Activated T-cell treated with anti-CD3 and anti-CD28 coated beads, Interleukin-2, amount 50 U/mL, for 1 hour (primary cell): ENCODE data around the gene PPM1B.
"Not testable (repeated sequence)": the region's sequence is repeated elsewhere in the genome, so short reads cannot be mapped to it uniquely, and the experiment has no call there.

Experiments used
- DNase-seq: peaks from one replicate; pipeline ENCODE4 v3.0.0-alpha.2; 2020

PPM1B gene

DNA sequence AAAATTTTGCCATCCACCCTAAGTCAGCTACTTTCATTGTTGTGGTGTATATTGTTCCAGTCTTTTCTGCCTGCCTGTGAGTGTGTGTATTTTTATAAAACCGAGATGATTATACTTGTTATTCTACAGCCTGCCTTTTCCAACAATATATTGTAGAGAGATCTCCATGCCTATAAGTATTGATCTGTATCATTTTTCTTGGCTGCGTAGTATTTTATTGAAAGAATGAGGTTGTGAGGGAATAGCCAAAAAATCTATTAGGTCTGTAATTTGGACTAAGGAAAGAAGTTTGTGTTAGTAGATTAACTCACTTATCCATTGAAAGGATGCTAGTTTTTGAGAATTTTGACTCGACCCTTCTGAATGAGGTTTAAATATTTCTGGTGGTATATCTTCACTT lies 34.9 kb downstream of the PPM1B start:
- no peak for DNase-seq

DNA sequence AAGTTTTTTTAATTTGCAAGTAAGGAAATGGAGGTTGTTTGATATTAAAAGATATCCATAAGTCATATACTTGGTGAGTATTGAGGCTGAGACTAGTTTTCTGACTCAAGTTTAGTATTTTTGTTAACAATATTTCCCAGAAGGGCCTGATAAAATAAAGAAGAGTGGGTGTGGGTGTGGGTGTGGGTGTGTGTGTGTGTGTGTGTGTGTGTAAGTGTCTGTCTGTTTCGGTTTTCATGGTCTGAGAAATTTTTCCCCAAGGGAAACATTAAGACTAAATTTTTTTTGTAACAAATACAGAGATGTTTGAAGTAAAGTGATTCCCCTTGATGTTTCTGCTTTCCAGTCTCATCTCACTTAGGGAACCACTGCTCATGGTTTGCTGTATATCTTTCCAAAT lies 36.5 kb downstream of the PPM1B start:
- DNase-seq = no peak

DNA sequence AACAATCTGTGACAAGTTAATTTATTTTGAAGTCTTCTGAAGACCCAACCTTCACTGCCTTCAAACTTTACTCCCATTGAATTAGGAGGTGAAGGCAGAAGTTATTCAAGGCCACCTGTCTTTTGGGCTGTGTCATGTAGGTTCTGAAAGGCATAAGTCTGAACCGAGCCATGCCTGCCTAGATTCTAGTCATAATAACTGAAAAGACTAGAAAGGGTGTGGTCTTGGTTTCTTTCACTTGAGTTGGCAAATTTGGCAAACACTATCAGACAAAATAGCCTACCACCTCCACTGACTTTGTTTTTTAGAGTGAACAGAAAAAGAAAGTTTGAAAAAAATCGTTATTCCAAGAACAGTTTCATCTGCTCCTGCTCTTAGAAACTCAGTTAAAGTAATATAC lies 38.4 kb downstream of the PPM1B start:
- no peak for DNase-seq

DNA sequence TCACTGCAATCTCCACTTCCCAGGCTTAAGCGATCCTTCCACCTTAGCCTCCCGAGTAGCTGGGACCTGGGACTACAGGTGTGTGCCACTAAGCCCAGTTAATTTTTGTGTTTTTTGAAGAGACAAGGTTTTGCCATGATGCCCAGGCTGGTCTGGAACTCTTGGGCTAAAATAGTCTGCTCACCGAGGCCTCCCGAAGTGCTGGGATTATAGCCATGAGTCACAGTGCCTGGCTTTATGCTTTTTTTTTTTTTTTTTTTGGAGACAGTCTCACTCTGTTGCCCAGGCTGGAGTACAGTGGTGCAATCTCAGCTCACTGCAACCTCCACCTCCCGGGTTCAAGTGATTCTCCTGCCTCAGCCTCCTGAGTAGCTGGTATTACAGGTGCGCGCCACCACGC lies 39.0 kb downstream of the PPM1B start:
- DNase-seq = not testable (repeated sequence)

DNA sequence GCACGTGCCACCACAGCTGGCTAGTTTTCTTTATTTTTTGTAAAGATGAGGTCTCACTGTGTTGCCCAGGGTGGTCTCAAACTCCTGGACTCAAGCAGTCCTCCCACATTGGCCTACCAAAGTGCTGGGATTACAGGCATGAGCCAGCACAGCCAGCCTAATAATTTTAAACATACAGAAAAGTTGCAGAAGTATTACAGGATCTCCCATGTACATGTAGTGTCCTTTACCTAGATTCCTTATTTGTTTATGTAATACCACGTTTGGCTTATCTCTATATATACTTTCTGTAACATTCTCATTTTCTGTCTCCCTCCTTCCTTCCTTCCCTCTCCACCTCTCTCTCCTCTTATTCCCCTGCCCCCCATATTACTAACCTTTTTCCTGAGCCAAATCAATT lies 41.7 kb downstream of the PPM1B start:
- DNase-seq = no peak

DNA sequence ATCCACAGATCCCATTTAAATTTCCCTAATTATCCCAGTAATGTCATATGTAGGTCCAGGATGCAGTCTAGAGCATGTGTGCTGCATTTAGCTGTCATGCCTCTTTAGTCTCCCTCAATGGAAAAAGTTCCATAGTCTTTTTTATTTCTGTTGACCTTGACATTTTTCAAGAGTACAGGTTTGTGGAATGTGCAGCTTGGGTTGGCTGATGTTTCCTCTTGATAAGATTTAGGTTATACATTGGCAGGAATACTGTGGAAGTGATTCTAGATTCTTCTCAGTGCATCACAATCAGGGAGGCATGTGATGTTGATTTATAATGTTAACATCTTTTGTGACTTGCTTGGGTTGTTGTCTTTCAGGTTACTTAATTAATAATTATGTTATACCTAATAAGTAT lies 42.5 kb downstream of the PPM1B start:
- DNase-seq = no peak

DNA sequence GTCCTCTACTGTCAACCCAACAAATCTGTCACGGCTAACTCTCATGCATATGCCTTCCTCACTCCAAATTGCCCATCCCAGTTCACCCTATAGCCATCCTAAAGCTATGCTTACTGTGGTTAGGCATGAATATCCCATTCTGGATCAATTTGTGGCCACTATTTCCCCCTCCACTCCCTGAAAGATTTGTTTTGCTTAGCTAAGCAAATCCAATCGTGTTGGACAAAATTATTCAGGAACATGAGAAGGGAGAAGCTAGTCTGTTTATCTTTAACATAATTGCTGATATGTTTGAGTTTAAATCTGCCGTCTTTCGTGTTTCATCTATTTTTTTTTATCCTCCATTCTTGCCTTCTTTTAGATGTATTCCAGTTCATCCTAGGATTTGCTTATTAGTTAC lies 43.6 kb downstream of the PPM1B start:
- DNase-seq = no peak

DNA sequence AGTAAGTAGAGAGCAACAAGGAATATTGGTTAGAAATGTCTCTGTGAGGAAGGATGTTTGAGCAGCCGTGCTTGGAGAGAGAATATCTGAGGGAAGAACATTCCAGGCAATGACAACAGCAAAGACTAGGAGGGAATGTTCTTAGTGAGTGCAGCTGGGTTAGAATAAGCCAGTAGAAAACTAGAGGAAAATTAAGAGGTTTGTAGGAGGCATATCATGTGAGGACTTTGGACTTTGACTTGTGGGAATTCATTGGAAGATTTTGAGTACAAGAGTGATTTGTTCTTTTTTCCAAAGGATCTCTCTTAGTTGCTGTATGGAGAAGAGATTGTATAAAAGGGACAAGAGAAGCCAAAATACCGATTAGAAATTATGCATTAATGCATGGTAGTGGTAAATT lies 47.2 kb downstream of the PPM1B start:
- no peak for DNase-seq

DNA sequence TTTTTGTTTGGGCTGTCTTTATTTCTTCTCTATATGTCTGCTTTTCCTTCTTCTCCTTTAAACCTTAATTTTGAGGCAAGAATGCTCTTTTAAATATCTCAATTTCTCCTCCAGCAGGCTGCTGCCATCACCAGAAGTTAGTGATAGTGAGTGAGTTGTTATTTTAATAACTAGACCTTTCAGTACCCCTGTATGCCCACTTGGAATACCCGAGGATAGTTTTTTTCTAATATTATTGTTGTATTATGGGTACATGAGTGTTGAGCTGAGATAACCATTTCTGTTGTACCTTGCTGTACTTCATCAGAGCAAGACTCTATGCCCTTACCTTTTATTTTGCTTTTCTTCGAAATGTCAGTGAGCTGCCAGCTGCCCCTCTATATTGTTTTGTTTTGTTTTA lies 50.1 kb downstream of the PPM1B start:
- DNase-seq = no peak

DNA sequence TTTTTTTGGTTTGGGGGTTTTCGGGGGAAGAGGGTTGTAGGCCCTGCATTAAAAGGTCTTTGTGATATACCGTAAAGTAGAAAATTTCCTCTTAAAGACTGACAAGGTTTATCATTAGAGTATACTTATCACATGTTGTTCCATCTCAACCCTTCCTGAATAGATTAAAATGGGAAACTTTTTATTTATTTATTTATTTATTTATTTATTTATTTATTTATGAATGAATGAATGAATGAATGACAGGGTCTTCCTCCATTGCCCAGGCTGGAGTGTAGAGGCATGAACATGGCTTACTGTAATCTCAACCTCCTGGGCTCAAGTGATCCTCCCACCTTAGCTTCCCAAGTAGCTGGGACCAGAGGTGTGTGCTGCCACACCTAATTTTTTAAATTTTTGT lies 58.1 kb downstream of the PPM1B start:
- no peak for DNase-seq

DNA sequence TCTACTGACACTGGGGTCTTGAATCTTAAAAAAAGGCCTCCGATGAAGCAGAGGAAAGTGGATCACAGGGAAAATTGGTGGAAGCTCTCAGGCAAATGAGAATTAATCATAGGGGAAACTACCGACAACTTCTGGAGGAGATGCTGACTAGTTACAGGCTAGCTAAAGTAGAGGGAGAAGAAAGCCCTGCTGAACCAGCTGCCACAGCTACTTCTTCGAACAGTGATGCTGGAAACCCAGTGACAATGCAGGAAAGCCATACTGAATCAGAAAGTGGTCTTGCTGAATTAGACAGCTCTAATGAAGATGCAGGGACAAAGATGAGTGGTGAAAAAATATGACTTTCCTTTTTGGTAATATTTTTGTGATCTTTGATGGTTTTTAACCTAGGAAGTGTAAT lies 61.7 kb downstream of the PPM1B start:
- no peak for DNase-seq

DNA sequence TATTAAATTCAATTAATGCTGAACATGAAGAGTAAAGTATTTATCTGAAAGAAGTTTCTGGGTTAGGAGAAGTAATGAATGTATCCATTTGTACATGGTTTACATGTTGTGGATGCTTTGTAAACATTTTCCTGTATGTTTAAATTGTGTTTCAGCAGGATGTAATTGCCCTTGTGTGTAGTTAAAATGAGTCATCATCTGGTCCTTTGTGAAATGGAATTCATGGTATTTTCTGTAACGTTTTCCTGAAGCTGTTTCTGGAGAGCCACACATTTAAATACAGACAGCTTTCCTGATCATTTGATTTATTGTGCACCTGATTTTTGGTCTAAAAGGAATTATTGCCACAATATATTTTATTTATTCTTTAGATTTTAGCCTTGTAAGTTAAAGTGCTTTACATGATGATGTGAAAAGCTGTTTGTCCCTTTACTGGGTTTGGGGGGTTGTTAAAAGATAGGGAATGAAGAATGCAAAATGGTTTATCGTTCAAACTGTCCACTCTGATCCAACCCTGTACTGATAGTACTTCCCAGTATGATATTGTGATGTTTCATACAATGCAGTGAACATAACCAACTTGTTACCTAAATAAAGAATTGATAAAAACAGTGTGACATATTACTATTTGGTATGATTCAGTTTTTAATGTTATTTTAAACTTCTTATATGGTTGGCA lies 64.9 kb downstream of the PPM1B start:
- no peak for DNase-seq

DNA sequence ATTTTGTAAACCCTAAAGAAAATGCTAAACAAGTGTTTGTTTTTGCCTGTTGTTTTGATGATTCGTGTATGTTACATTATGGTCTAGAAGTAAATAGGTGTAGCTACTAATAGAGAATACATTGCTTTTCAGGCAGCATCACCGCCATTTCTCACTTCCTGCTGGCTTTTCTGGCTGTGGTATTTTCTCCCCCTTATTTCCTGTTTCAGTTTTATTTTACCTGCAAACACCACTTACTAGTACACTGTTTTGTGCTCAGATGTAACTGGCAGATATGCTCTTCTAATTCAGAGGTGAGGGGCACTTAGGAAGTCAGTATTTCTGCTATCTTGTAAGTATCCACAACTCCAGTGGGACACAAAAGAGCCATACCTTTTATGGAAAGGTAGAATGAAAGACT lies 68.5 kb downstream of the PPM1B start:
- no peak for DNase-seq

DNA sequence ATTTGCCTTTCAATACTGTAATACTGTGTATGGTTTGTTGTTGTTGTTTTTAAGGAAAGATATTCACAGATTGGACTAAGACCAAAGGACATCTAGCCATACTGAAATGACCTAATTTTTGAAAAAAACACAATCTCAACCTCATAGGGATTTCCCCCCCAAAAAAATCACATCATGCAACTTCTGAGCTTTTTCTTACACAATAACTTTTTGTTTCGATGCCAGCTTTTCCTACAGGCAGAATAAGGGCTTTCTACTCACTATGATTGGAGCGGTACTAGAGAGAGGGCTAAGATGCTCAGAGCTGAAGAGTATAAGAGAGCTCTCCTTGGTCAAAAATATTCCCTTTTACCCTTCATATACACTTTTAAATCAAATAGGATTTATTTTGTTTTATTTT lies 74.2 kb downstream of the PPM1B start:
- no peak for DNase-seq

DNA sequence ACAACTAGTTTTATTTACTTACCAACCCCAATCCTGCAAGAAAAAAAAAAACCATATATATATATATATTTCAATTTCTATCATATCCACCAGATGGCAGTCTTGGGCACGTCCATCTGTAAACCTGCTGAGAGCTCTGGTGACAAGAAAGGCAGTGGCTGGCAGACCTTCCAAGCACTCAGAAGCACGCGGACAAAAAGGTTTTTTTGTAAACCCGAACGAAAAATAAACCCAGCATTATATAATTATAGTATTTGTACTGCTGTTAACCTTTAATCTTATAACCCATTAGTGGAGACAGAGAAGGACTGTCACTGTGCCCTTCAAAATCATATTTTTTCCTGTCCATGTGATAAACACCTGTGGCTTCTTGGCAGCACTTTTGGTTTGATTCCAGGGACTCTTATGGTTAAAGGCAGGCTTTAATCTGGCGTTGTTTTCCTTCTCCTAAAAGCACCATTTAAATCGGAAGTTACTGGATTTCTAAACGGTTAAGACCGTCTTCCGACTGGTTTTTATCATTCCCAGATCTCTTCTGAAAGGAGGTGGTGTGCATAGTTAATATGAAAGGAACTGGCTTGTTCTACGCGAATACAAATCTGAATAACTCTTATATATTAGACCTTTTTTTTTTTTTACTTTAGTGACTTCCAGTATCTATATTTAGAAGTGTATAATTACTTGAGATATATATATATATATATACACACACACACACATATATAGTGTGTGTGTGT lies 75.6 kb downstream of the PPM1B start:
- peak; percentile 36 for DNase-seq

DNA sequence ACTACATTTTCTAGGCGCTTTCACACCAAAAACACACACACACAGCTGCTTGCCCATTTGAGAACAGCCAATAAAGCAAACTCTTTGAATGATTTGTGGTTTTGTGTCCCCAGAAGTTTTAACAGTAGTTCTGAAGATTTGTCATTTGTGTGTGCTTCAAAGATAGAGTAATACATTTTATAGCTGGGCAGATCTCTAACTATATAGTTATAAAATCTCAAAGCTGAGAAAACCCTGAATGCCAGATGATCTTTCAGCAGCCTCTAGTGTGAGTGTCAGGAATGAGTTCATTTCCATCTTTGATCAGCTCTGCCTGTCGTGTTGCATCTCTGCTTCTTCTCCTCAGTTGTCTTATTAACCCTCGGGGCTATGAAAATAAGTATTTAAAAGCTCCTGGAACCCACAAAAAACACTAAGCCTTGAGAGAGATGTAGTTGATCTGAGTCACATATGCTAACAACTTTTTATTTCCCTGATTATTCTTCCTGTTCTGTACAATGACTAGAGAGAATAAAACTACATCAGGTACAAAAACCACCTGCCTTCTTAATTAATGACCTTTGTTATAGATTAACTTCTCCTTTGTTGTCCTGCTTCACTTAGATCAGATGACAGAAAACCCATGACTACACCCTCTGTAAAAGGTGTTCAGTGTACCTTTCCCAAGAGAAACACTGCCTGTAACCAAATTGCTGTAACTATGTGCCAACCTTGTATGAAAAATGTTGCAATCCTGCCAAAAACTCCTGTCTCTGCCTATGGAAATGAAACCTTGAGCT lies 76.6 kb downstream of the PPM1B start:
- DNase-seq = no peak

DNA sequence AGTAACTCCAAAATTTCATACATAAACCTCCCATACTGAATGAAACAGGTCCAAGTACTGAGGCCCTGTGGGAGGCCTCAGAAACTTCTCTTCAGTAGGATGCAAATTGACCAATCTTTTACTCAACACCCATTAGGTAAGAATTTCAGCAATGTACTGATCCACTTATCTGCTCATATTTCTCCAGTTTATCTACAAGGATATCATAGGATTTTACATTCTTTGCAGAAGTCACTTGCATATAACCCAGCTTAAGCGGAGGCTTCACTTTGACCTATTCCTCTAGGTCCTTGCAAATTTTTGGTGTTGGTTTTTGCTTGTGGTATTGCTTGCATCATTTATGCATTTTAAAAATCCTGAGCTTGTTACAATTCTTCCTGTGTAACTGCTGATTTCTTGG lies 77.8 kb downstream of the PPM1B start:
- DNase-seq = no peak

DNA sequence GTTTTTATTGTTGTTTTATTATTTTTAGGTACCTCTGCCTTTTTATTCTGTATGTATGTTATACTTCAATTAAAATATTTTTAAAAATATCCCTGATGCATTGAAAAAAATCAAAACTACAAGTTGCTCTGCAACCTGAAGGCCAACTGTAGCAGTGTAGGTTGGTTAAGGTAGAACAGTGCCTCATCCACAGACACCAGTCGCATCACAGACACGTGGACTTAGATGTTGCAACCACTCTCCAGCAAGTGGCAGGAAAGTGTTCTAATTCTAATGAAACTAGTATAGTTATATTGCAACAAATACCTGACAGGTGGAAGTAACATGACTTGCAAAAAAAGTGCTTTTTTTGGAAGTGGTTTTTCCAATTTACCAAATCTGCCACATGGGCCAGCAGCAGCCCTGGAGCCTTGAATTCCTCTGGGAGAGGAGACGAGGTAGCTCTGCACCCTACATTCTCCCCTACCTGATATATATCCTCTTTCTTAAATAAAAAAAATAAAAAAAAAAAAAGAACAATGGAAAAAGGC lies 78.2 kb downstream of the PPM1B start:
- no peak for DNase-seq

DNA sequence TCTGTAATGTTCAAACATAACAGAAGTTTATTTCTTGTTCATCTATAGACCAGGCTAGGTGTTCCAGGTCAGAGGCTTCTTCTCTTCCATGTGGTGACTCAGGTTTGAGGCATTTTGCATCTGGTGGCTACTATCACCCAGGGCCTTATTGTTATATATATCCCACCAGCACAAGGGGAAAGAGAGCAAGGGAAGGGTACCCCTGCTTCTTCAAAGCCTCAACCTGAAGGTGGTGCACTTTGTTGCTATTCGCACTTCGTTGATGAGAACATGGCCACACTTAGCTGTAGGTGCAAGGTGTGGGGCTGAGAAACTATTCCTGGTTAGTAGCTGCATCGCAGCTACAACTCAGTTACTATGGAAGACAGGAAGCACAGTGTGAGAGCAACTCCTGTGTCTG lies 79.2 kb downstream of the PPM1B start:
- DNase-seq = no peak

DNA sequence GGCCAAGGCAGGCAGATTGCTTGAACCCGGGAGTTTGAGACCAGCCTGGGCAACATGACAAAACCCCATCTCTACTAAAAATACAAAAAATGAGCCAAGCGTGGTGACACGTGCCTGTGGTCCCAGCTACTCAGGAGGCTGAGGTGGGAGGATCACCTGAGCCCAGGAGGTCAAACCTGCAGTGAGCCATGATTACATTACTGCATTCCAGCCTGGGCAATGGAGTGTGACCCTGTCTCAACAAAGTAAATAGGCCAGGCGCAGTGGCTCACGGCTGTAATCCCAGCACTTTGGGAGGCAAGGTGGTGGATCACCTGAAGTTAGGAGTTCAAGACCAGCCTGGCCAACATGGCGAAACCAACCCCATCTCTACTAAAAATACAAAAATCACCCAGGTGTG lies 80.6 kb downstream of the PPM1B start:
- not testable (repeated sequence) for DNase-seq

DNA sequence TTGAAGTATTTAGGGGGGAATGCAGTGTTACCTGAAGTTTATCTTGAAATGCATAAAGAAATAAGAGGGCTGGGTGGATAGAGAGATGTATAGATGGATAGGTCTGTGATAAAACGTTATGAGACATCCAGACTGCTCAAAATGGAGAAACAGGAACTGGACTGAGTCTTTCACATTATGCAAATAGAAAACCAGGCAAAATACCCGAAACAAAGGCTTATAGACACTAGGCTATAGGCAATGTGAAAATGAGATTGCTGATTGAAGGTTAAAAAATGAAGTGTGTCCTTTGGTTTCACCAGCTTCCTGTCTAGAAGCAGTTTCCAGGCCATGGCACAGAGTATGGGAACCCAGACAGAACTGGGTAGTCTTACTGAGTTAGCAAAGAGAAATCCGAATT lies 81.7 kb downstream of the PPM1B start:
- DNase-seq = no peak

DNA sequence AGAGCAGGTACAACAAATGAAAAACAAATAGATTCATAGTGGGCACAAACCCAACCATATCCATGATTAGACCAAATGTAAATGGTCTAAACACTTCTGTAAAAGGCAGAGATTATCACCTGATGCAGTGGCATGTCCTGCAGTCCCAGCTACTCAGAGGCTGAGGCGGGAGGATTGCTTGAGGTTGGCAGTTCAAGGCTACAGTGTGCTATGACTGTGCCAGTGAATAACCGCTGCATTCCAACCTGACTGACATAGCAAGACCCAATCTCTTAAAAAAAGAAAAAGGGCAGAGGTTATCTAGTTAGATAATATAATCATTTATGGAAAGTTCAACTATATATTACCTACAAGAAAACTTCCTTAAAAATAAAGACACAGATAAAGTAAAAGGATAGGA lies 85.3 kb downstream of the PPM1B start:
- no peak for DNase-seq

DNA sequence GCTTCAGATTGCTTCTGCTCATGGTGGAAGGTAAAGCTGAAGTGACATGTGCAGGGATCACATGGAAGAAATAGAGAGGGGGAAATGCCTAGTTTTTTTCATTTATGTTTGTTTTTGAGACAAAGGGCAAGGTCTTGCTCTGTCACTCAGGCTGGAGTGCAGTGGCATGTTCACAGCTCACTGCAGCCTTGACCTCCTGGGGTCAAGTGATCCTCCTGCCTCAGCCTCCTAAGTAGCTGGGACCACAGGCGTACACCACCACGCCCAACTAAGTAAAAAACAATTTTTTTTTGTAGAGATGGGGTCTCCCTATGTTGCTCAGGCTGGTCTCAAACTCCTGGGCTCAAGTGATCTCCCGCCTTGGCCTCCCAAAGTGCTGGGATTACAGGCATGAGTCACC lies 87.0 kb downstream of the PPM1B start:
- not testable (repeated sequence) for DNase-seq

DNA sequence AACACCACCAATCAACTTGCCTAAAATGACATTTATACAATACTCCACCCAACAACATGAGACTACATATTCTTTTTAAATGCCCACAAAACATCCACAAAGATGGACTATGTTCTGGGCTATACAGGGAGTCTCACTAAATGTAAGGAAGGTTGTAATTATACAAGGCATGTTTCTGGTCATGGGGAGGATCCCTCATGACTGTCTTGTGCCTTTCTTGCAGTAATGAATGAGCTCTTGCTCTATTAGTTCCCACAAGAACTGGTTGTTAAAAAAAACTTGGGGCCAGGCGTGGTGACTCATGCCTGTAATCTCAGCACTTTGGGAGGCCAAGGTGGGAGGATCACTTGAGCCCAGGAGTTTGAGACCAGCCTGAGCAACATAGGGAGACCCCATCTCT lies 89.1 kb downstream of the PPM1B start:
- not testable (repeated sequence) for DNase-seq
